Panc1 (cell line): ENCODE measurements around the gene ERC2. TPM values are rescaled to one million over a fixed set of nuclear protein-coding genes. Genes with fewer than 3 reads are reported as not detected.

Source experiments
- ATAC-seq: fragments of 200-7000 bp; cut with Tn5 transposase; 2 replicates; pipeline ENCODE4 v1.9.1; 2020; ENCODE audit warnings: mild to moderate bottlenecking, moderate library complexity
- BruUV-seq: library from RNA; stranded (reverse); fragments of 400-500 nt; replicated peaks from 2 replicates; lab custom pipeline; 2021; lab: Mats Ljungman, UMichigan
- CTCF ChIA-PET: fragments of 300-600 bp; sonication (Branson Sonifier 250); formaldehyde crosslinking; loops from one replicate; lab custom pipeline; 2022; ENCODE audit warnings: antibody characterized with exemption; lab: Charles Lee
- POLR2A ChIA-PET: fragments of 300-600 bp; sonication (Branson Sonifier 250); formaldehyde crosslinking; loops from one replicate; lab custom pipeline; 2022; ENCODE audit warnings: antibody characterized with exemption; lab: Charles Lee
- DNase-seq: peaks from one replicate; pipeline ENCODE4 v3.0.0-alpha.2; 2010; ENCODE audit warnings: low read depth, low spot score
- H3K27ac ChIP-seq: 2 replicates; pipeline ENCODE4 v1.5.1; 2011; ENCODE audit warnings: mild to moderate bottlenecking, low read length, inconsistent platforms
- H3K27me3 ChIP-seq: fragments of 200-500 bp; sonication (Bioruptor generic); 2 replicates; pipeline ENCODE4 v1.6.0; 2014; ENCODE audit warnings: low read length, inconsistent platforms; ENCODE audit not compliant: control insufficient read depth, insufficient read depth
- H3K36me3 ChIP-seq: fragments of 200-500 bp; sonication (Bioruptor generic); 2 replicates; pipeline ENCODE4 v1.5.1; 2014; ENCODE audit warnings: inconsistent platforms, mild to moderate bottlenecking, low read length, moderate library complexity; ENCODE audit not compliant: control insufficient read depth, insufficient read depth
- H3K4me1 ChIP-seq: 2 replicates; pipeline ENCODE4 v1.5.1; 2011; ENCODE audit warnings: inconsistent platforms, mild to moderate bottlenecking, low read length, moderate library complexity; ENCODE audit not compliant: control insufficient read depth, insufficient read depth
- H3K4me3 ChIP-seq, 2 experiments: 2 replicates each; pipeline ENCODE4 v1.5.1; 2011 to 2012; ENCODE audit warnings: low read depth in 2 of 2, low read length in 2 of 2, mild to moderate bottlenecking in 2 of 2, inconsistent platforms in 1 of 2, moderate library complexity in 1 of 2
- H3K9me3 ChIP-seq: fragments of 200-500 bp; sonication (Bioruptor generic); 2 replicates; pipeline ENCODE4 v1.5.1; 2014; ENCODE audit warnings: low read depth, mild to moderate bottlenecking, inconsistent platforms, low read length, moderate library complexity; ENCODE audit not compliant: control insufficient read depth, insufficient read depth
- CTCF ChIP-seq: fragments of 450-650 bp; IDR thresholded peaks from 2 replicates; pipeline ENCODE4 v1.5.1; 2017; ENCODE audit warnings: mild to moderate bottlenecking
- POLR2AphosphoS5 ChIP-seq: IDR thresholded peaks from 2 replicates; pipeline ENCODE4 v1.6.1; 2012; ENCODE audit warnings: mild to moderate bottlenecking, low read depth, low read length, moderate library complexity
- REST ChIP-seq, 2 experiments: IDR thresholded peaks; 2 replicates each; pipeline ENCODE4 v1.6.1; 2011 to 2012; ENCODE audit warnings: low read depth in 2 of 2, control low read depth in 1 of 2, low read length in 1 of 2, mild to moderate bottlenecking in 1 of 2, moderate library complexity in 1 of 2; ENCODE audit not compliant: insufficient read depth in 1 of 2
- SIN3A ChIP-seq: IDR thresholded peaks from 2 replicates; pipeline ENCODE4 v1.6.1; 2012; ENCODE audit warnings: low read depth, mild to moderate bottlenecking, low read length, moderate library complexity, borderline replicate concordance; ENCODE audit not compliant: insufficient read depth
- TCF7L2 ChIP-seq: IDR thresholded peaks from 2 replicates; pipeline ENCODE4 v1.6.1; 2011; ENCODE audit warnings: mild to moderate bottlenecking, low read depth, low read length, inconsistent platforms
- in situ Hi-C: cut with HindIII; loops from 2 replicates; pipeline ENCODE4 v1.10.0; 2016; ENCODE audit warnings: low sequenced_read_pairs, low pct_unique_long_range_greater_than_20kb
- intact Hi-C: fragments of 100-400 bp; cut with micrococcal nuclease; formaldehyde crosslinking; loops from one replicate; pipeline ENCODE4 v1.10.0; 2022; ENCODE audit not compliant: unreplicated experiment
- total RNA-seq: library from RNA; stranded (reverse); gene quantifications from one replicate; pipeline ENCODE4 v1.2.1, GENCODE V29; 2021; ENCODE audit not compliant: unreplicated experiment

ERC2 gene
- total RNA-seq, 1 experiment from 2014 or later = 0.33 TPM

- ChIA-PET POLR2A (no interaction called here), CTCF (no interaction called here)
- Histone ChIP-seq H3K9me3 (no peaks in the 10 kb centered on the region), H3K27me3 (no peaks in the 10 kb centered on the region; the same call in 1 of the 2 replicates), H3K4me3 (no peak overlapping the region), H3K36me3 (no peaks in the 10 kb centered on the region), H3K27ac (no peak overlapping the region), H3K4me1 (no peaks in the 10 kb centered on the region)
- ATAC-seq = no peak
- in situ Hi-C loops = no loop called here
- intact Hi-C loops = no loop called here
- no TSS peak for BruUV-seq
- TF ChIP-seq POLR2AphosphoS5 (no peak), REST (IDR thresholded peaks at IDR 0.05; ENCODE audit: insufficient read depth in 1 of 2, low read depth in 2 of 2, low read length in 1 of 2) (no peak), TCF7L2 (no peak), SIN3A (no peak), CTCF (no peak)
- DNase-seq = no peak
These were observed 897.0 kb downstream of the ERC2 start for GRCh38 chr3:55571216-55571813.

GRCh38 chr3:55570271-55570711 is 898.0 kb downstream of the ERC2 start:
- Histone ChIP-seq H3K27me3 (no peaks in the 10 kb centered on the region; the same call in 1 of the 2 replicates), H3K9me3 (no peaks in the 10 kb centered on the region), H3K4me1 (no peaks in the 10 kb centered on the region), H3K4me3 (no peak overlapping the region), H3K36me3 (no peaks in the 10 kb centered on the region), H3K27ac (no peak overlapping the region)
- no peak for ATAC-seq
- BruUV-seq = no TSS peak
- intact Hi-C loops (no loop called here), in situ Hi-C loops (no loop called here)
- ChIA-PET POLR2A (no interaction called here), CTCF (no interaction called here)
- DNase-seq = no peak
- TF ChIP-seq POLR2AphosphoS5 (no peak), CTCF (no peak), SIN3A (no peak), TCF7L2 (no peak), REST (IDR thresholded peaks at IDR 0.05; ENCODE audit: insufficient read depth in 1 of 2, low read depth in 2 of 2, low read length in 1 of 2) (no peak)
